Activated T-helper 17 cell treated with anti-CD3 and anti-CD28 coated beads, Interleukin-2, amount 50 U/mL, for 72 hours (primary cell): ENCODE measurements around the gene ZNF777. TPM values are rescaled to one million over a fixed set of nuclear protein-coding genes. Genes with fewer than 3 reads are reported as not detected.
A peak's percentile ranks its signal among the peaks of the same experiment; 100 is the strongest.
"Not testable (repeated sequence)": the region's sequence is repeated elsewhere in the genome, so short reads cannot be mapped to it uniquely, and the experiment has no call there.

Experiments used
- ATAC-seq: fragments of 150-1000 bp; cut with Tn5 transposase; replicated peaks from 2 replicates; pipeline ENCODE4 v1.10.0; 2021; ENCODE audit warnings: mild to moderate bottlenecking, moderate library complexity
- H3K27ac Mint-ChIP-seq: one replicate; pipeline ENCODE4 v1.8.0; 2022; ENCODE audit warnings: mixed read lengths
- H3K27me3 Mint-ChIP-seq: one replicate; pipeline ENCODE4 v1.8.0; 2022; ENCODE audit warnings: mixed read lengths
- H3K36me3 Mint-ChIP-seq: one replicate; pipeline ENCODE4 v1.8.0; 2022; ENCODE audit warnings: low read depth, mild to moderate bottlenecking, mixed read lengths
- H3K4me1 Mint-ChIP-seq: one replicate; pipeline ENCODE4 v1.8.0; 2022; ENCODE audit warnings: mixed read lengths
- H3K4me3 Mint-ChIP-seq: one replicate; pipeline ENCODE4 v1.8.0; 2022; ENCODE audit warnings: mild to moderate bottlenecking, mixed read lengths
- H3K9me3 Mint-ChIP-seq: one replicate; pipeline ENCODE4 v1.8.0; 2022; ENCODE audit warnings: mixed read lengths
- total RNA-seq, 2 donors: library from RNA; stranded (reverse); gene quantifications; one replicate each; pipeline ENCODE4 v1.2.3, GENCODE V29; 2022

The ZNF777 gene
- total RNA-seq, 2 donors from 2014 or later = 5.8 to 9.6 TPM

DNA sequence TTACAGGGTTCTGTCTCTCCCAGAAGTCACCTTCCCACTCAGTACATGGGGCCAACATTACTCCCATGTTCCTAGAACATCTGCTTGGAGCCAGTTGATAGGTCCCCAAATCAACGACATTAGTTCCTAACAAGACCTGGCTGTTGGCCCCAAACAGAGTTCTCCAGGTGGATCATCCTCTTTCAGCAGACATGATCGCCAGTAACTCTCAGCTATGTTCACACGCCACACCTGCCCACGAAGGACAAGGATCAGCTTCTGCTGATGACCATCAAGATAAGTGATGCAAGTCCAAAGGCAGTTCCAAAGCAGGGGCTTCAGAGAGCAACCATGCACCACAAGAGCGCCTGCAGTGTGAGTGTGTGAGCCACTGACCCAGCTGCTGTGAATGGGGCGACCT is 11.0 kb downstream of the ZNF777 start:
- H3K4me1 Mint-ChIP-seq = no peaks in the 10 kb centered on the region
- H3K27ac Mint-ChIP-seq = no peak overlapping the region
- no peak overlapping the region for H3K4me3 Mint-ChIP-seq
- ATAC-seq = no peak
- H3K27me3 Mint-ChIP-seq = no peaks in the 10 kb centered on the region
- H3K36me3 Mint-ChIP-seq = peaks cover 87% of the 10 kb centered on the region
- H3K9me3 Mint-ChIP-seq = no peaks in the 10 kb centered on the region

GRCh38 chr7:149448961-149449360 is 11.9 kb downstream of the ZNF777 start:
- H3K27ac Mint-ChIP-seq = no peak overlapping the region
- H3K9me3 Mint-ChIP-seq = no peaks in the 10 kb centered on the region
- no peaks in the 10 kb centered on the region for H3K27me3 Mint-ChIP-seq
- ATAC-seq = no peak
- no peak overlapping the region for H3K4me3 Mint-ChIP-seq
- H3K4me1 Mint-ChIP-seq = no peaks in the 10 kb centered on the region
- H3K36me3 Mint-ChIP-seq = peaks cover 87% of the 10 kb centered on the region

DNA sequence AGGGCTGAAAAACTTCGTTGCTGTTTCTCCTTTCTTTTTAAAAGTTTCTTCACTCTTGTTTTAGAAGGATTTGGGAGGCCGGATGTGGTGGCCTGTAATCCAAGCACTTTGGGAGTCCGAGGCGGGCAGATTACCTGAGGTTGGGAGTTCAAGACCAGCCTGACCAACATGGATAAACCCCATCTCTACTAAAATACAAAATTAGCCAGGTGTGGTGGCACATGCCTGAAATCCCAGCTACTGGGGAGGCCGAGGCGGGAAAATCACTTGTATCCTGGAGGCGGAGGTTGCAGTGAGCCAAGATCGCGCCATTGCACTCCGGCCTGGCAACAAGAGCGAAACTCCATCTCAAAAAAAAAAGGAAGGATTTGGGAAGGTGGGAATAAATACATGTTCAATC is 14.8 kb downstream of the ZNF777 start:
- H3K9me3 Mint-ChIP-seq, H3K4me3 Mint-ChIP-seq, ATAC-seq, H3K27me3 Mint-ChIP-seq, H3K4me1 Mint-ChIP-seq: not testable (repeated sequence)
- Mint-ChIP-seq H3K36me3 (peaks cover 71% of the 10 kb centered on the region), H3K27ac (peak overlapping the region; percentile 26)

GRCh38 chr7:149444287-149444686 is 16.6 kb downstream of the ZNF777 start:
- ATAC-seq = no peak
- no peak overlapping the region for H3K4me3 Mint-ChIP-seq
- H3K4me1 Mint-ChIP-seq = no peaks in the 10 kb centered on the region
- H3K27ac Mint-ChIP-seq = peak overlapping the region; percentile 46
- no peaks in the 10 kb centered on the region for H3K27me3 Mint-ChIP-seq
- H3K9me3 Mint-ChIP-seq = no peaks in the 10 kb centered on the region
- peaks cover 60% of the 10 kb centered on the region for H3K36me3 Mint-ChIP-seq

DNA sequence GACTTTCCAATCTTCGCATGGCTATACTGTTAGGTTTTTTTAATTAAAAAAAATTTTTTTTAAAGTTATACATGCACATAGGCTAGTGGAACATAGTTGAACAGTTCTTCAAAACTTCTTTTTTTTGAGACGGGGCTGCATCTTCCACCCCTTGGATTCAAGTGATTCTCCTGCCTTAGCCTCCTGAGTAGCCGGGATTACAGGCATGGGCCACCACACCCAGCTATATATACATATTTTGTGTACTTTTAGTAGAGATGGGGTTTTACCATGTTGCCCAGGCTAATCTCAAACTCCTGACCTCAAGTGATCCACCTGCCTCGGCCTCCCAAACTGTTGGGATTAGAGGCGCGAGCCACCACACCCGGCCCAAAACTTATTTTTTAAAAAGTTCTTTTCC is 17.3 kb downstream of the ZNF777 start:
- H3K4me1 Mint-ChIP-seq = no peaks in the 10 kb centered on the region
- no peak overlapping the region for H3K27ac Mint-ChIP-seq
- ATAC-seq = no peak
- H3K27me3 Mint-ChIP-seq = no peaks in the 10 kb centered on the region
- peaks cover 60% of the 10 kb centered on the region for H3K36me3 Mint-ChIP-seq
- H3K4me3 Mint-ChIP-seq = no peak overlapping the region
- no peaks in the 10 kb centered on the region for H3K9me3 Mint-ChIP-seq

DNA sequence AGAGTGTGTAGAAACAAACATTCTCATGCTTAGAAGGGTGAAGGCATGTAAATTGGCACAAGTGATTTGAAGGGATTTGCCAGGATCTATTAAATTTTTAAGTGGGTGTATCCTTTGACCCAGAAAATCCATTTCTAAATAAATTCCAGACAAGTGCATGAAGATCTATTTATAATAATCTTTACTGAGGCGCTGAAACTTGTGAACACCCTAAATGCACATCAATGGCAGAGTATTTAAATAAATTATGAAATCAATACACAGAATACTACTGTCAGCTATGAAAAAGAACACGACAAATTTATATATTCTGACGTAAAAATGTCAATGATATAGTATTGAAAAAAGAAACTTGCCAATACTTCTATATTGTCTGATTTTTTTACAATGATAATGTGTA is 17.9 kb downstream of the ZNF777 start:
- Mint-ChIP-seq H3K27me3 (no peaks in the 10 kb centered on the region), H3K36me3 (peaks cover 64% of the 10 kb centered on the region), H3K9me3 (no peaks in the 10 kb centered on the region), H3K27ac (no peak overlapping the region), H3K4me3 (no peak overlapping the region), H3K4me1 (no peaks in the 10 kb centered on the region)
- no peak for ATAC-seq

GRCh38 chr7:149440222-149440621 is 20.6 kb downstream of the ZNF777 start:
- peak; percentile 97 for ATAC-seq
- Mint-ChIP-seq H3K36me3 (peaks cover 60% of the 10 kb centered on the region), H3K4me1 (no peaks in the 10 kb centered on the region), H3K27me3 (no peaks in the 10 kb centered on the region), H3K9me3 (no peaks in the 10 kb centered on the region), H3K4me3 (no peak overlapping the region), H3K27ac (peak overlapping the region; percentile 34)

DNA sequence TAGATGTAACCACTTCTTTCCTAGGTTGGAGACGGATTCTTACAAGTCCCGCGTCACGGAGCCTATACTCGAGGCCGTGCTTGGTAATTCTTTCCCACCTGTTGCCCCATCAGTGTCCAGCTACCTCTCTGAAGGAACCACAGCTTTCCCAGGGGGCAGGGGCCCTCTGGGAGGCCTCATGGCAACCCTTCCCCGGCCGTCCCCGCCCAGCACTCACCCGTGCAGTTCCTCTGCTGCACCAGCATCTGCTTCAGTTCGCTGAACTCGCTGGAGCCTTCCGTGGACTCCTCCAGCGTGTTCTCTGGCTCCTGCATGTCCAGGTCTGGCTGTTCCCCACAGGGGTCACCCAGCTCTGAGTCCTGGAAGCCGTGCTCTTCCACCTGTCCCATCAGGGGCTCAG is 24.5 kb downstream of the ZNF777 start:
- Mint-ChIP-seq H3K27me3 (no peaks in the 10 kb centered on the region), H3K4me1 (no peaks in the 10 kb centered on the region), H3K9me3 (no peaks in the 10 kb centered on the region), H3K36me3 (peaks cover 75% of the 10 kb centered on the region), H3K4me3 (no peak overlapping the region), H3K27ac (no peak overlapping the region)
- no peak for ATAC-seq

GRCh38 chr7:149433124-149433523 is 27.7 kb downstream of the ZNF777 start:
- H3K4me3 Mint-ChIP-seq = no peak overlapping the region
- peaks cover 66% of the 10 kb centered on the region for H3K36me3 Mint-ChIP-seq
- peaks cover 6% of the 10 kb centered on the region for H3K4me1 Mint-ChIP-seq
- H3K27ac Mint-ChIP-seq = no peak overlapping the region
- H3K9me3 Mint-ChIP-seq = no peaks in the 10 kb centered on the region
- ATAC-seq = no peak
- H3K27me3 Mint-ChIP-seq = no peaks in the 10 kb centered on the region

DNA sequence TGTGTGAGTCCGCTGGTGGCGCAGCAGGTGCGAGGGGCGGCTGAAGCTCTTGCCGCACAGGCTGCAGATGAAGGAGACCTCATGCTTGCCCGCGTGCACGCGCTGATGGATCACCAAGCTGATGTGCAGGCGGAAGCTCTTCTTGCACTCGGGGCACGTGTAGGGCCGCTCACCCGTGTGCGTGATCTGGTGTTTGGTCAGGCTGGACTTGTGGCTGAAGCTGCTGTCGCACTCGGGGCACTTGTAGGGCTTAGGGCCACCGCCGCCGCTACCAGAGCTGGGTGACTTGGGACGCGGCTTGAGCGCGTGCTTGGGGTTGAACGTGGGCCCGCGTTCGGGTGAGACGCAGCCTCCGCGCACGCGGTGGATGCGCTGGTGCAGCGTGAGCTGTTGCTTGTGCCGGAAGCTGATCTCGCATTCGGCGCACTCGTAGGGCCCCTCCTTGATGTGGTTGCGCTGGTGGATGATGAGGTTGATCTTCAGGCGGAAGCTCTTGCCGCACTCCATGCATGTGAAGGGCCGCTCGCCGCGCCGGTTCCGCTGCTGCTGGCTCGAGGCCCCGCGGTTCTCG is 28.7 kb downstream of the ZNF777 start:
- no peak overlapping the region for H3K4me3 Mint-ChIP-seq
- no peaks in the 10 kb centered on the region for H3K9me3 Mint-ChIP-seq
- peaks cover 6% of the 10 kb centered on the region for H3K4me1 Mint-ChIP-seq
- H3K27me3 Mint-ChIP-seq = no peaks in the 10 kb centered on the region
- no peak overlapping the region for H3K27ac Mint-ChIP-seq
- no peak for ATAC-seq
- peaks cover 63% of the 10 kb centered on the region for H3K36me3 Mint-ChIP-seq

DNA sequence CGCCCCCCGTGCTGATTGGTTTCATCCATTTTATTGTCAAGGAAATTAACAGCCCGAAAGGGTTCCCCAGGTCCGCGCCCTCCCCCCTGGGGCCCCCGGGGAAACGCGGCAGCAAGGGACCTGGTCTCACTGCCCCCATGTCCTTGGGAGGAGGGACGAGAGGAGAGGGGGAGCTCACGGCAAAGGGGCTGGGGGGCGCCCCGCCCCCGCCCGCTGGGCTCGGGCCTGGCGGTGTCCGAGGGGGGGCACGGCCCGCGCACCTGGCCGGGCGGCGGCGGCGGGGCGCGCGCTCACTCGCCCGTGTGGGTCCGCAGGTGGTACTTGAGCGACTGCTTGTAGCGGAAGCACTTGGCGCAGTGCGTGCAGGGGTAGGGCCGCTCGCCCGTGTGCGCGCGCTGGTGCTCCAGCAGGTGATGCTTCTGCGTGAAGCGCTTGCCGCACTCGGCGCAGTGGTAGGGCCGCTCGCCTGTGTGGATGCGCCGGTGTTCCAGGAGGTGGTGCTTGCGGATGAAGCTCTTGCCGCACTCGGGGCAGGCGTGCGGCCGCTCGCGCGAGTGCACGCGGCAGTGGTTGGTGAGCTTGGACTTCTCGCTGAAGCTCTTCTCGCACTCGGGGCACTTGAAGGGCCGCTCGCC is 29.3 kb downstream of the ZNF777 start:
- H3K27me3 Mint-ChIP-seq = no peaks in the 10 kb centered on the region
- H3K4me1 Mint-ChIP-seq = peaks cover 6% of the 10 kb centered on the region
- no peaks in the 10 kb centered on the region for H3K9me3 Mint-ChIP-seq
- peaks cover 57% of the 10 kb centered on the region for H3K36me3 Mint-ChIP-seq
- H3K27ac Mint-ChIP-seq = no peak overlapping the region
- no peak overlapping the region for H3K4me3 Mint-ChIP-seq
- ATAC-seq = no peak

GRCh38 chr7:149430192-149430591 is 30.7 kb downstream of the ZNF777 start:
- ATAC-seq = no peak
- H3K36me3 Mint-ChIP-seq = peaks cover 43% of the 10 kb centered on the region
- no peaks in the 10 kb centered on the region for H3K27me3 Mint-ChIP-seq
- H3K4me1 Mint-ChIP-seq = peaks cover 6% of the 10 kb centered on the region
- H3K9me3 Mint-ChIP-seq = no peaks in the 10 kb centered on the region
- peak overlapping the region; percentile 7 for H3K27ac Mint-ChIP-seq
- no peak overlapping the region for H3K4me3 Mint-ChIP-seq

GRCh38 chr7:149427893-149428292 is 33.0 kb downstream of the ZNF777 start:
- ATAC-seq = no peak
- Mint-ChIP-seq H3K9me3 (no peaks in the 10 kb centered on the region), H3K4me1 (peaks cover 6% of the 10 kb centered on the region), H3K27me3 (no peaks in the 10 kb centered on the region), H3K36me3 (peaks cover 20% of the 10 kb centered on the region), H3K4me3 (no peak overlapping the region), H3K27ac (no peak overlapping the region)

DNA sequence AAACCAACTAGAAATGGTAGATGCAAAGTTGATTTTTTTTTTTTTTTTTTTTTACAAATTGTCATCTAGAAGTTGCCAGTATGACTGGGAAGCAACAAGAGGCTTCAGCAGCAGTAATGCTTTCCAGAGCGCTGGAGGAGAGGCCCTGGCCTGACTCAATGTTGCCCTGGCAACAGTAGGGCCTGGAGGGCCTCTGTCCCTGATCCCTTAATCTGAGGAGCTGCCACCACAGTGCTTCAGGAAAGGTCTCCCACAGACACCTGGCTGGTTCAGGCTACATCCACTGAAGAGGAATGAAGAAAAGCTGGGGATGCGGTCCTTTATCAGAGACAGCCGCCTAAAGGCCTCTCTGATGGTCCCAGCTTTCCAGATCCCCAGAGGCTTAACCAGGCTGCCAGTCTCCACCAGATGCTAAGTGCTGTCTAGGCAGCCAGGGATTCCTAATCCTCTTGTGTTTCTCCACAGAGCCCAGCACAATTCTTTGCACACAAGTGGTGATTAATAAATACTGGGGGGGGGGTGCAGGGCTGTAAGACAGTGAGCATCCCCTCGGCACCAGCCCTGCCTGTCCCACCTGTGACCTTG is 33.7 kb downstream of the ZNF777 start:
- Mint-ChIP-seq H3K9me3 (no peaks in the 10 kb centered on the region), H3K27me3 (no peaks in the 10 kb centered on the region), H3K27ac (no peak overlapping the region), H3K4me1 (peaks cover 6% of the 10 kb centered on the region), H3K4me3 (no peak overlapping the region), H3K36me3 (peaks cover 12% of the 10 kb centered on the region)
- ATAC-seq = no peak

DNA sequence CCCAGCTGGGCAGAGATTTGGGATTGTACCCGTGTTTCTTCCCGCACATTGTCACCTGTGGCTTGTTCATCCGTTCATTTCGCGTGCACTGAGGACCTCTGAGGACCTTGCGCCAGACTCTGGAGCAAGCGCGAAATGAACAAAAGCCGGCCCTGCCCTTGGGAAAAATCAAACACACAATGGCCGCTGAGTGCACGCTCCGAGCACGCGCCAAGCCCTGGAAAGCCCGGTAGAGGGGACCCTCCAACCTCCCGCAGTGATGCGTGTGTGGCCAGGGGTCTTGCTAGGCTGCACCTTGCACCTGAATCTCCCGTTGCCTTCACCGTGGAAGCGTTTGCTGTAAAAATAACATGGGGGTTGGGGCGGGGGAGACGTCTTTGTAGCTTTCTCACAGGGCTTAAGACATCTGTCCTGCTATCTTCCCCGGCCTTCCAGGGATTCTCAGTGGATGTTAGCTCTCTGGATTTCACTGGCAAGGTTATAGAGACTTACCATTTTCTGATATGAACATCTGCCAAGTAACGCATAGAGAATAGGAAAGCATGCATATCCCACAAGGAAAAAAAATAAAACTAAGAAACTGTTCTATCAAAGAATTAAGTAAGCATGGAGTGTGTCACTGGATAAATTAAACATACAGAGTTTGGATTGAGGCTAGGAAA is 37.3 kb downstream of the ZNF777 start:
- Mint-ChIP-seq H3K4me3 (peak overlapping the region; percentile 69), H3K4me1 (no peaks in the 10 kb centered on the region), H3K27ac (no peak overlapping the region), H3K27me3 (no peaks in the 10 kb centered on the region), H3K36me3 (peaks cover 3% of the 10 kb centered on the region), H3K9me3 (no peaks in the 10 kb centered on the region)
- no peak for ATAC-seq
